HepG2 (cell line): ENCODE measurements around the gene ZDHHC16. TPM values are rescaled to one million over a fixed set of nuclear protein-coding genes. Genes with fewer than 3 reads are reported as not detected.

Experiments used
- HOXA5 ChIP-seq: sonication (generic); formaldehyde crosslinking; IDR thresholded peaks from 2 replicates; pipeline ENCODE4 v1.4.0; 2020; ENCODE audit warnings: missing genetic modification reagents
- KDM2A ChIP-seq: sonication (generic); formaldehyde crosslinking; IDR thresholded peaks from 2 replicates; pipeline ENCODE4 v1.4.0; 2020; ENCODE audit warnings: low read depth, missing genetic modification reagents, borderline replicate concordance
- MAF1 ChIP-seq: sonication (generic); formaldehyde crosslinking; IDR thresholded peaks from 2 replicates; pipeline ENCODE4 v1.5.0; 2020; ENCODE audit warnings: missing genetic modification reagents, borderline replicate concordance
- PHF8 ChIP-seq: sonication (generic); formaldehyde crosslinking; IDR thresholded peaks from 2 replicates; pipeline ENCODE4 v1.5.0; 2020; ENCODE audit warnings: missing genetic modification reagents
- SIN3B ChIP-seq: fragments of 150-350 bp; IDR thresholded peaks from 2 replicates; pipeline ENCODE4 v1.6.1; 2014; ENCODE audit warnings: low read length
- SMAD3 ChIP-seq: sonication (generic); formaldehyde crosslinking; IDR thresholded peaks from 2 replicates; pipeline ENCODE4 v1.4.0; 2020; ENCODE audit warnings: missing genetic modification reagents
- SMARCC2 ChIP-seq: fragments of 450-650 bp; IDR thresholded peaks from 2 replicates; pipeline ENCODE4 v1.6.1; 2017; ENCODE audit warnings: antibody characterized with exemption, mild to moderate bottlenecking
- THAP11 ChIP-seq: IDR thresholded peaks from 2 replicates; pipeline ENCODE4 v1.6.1; 2016; ENCODE audit warnings: missing biosample characterization, missing genetic modification reagents
- THRA ChIP-seq: sonication (generic); formaldehyde crosslinking; IDR thresholded peaks from 2 replicates; pipeline ENCODE4 v1.4.0; 2020; ENCODE audit warnings: missing genetic modification reagents, borderline replicate concordance
- U2AF1 ChIP-seq: fragments of 200-400 bp; formaldehyde crosslinking; optimal IDR thresholded peaks from 2 replicates; pipeline ENCODE3; 2017; ENCODE audit warnings: mild to moderate bottlenecking, low read depth, low read length
- ZBTB8A ChIP-seq: sonication (generic); formaldehyde crosslinking; IDR thresholded peaks from 2 replicates; pipeline ENCODE4 v1.4.0; 2020; ENCODE audit warnings: mild to moderate bottlenecking, low read depth, missing genetic modification reagents, borderline replicate concordance
- ZFP36L2 ChIP-seq: sonication (generic); formaldehyde crosslinking; IDR thresholded peaks from 2 replicates; pipeline ENCODE4 v1.4.0; 2020; ENCODE audit warnings: missing genetic modification reagents
- ZFP41 ChIP-seq: sonication (generic); formaldehyde crosslinking; IDR thresholded peaks from 2 replicates; pipeline ENCODE4 v1.4.0; 2020; ENCODE audit warnings: mild to moderate bottlenecking, missing genetic modification reagents, borderline replicate concordance
- ZKSCAN5 ChIP-seq: sonication (generic); formaldehyde crosslinking; IDR thresholded peaks from 2 replicates; pipeline ENCODE4 v1.5.1; 2020; ENCODE audit warnings: mild to moderate bottlenecking, missing genetic modification reagents
- ZNF337 ChIP-seq: sonication (generic); formaldehyde crosslinking; IDR thresholded peaks from 2 replicates; pipeline ENCODE4 v1.5.1; 2020; ENCODE audit warnings: missing genetic modification reagents, low read depth, mild to moderate bottlenecking, borderline replicate concordance
- ZNF350 ChIP-seq: sonication (generic); formaldehyde crosslinking; IDR thresholded peaks from 2 replicates; pipeline ENCODE4 v1.4.0; 2020; ENCODE audit warnings: mild to moderate bottlenecking, low read depth, missing genetic modification reagents, borderline replicate concordance
- ZNF367 ChIP-seq: sonication (generic); formaldehyde crosslinking; IDR thresholded peaks from 2 replicates; pipeline ENCODE4 v1.4.0; 2020; ENCODE audit warnings: missing genetic modification reagents, borderline replicate concordance
- ZNF512B ChIP-seq: sonication (generic); formaldehyde crosslinking; IDR thresholded peaks from 2 replicates; pipeline ENCODE4 v1.5.1; 2020; ENCODE audit warnings: missing genetic modification reagents, mild to moderate bottlenecking, borderline replicate concordance
- ZNF550 ChIP-seq: sonication (generic); formaldehyde crosslinking; IDR thresholded peaks from 2 replicates; pipeline ENCODE4 v1.4.0; 2020; ENCODE audit warnings: mild to moderate bottlenecking, missing genetic modification reagents, borderline replicate concordance
- ZNF792 ChIP-seq: IDR thresholded peaks from 2 replicates; pipeline ENCODE4 v1.6.1; 2016
- ZSCAN31 ChIP-seq: sonication (generic); formaldehyde crosslinking; IDR thresholded peaks from 2 replicates; pipeline ENCODE4 v1.5.0; 2020; ENCODE audit warnings: low read depth, mild to moderate bottlenecking, missing genetic modification reagents
- polyA plus RNA-seq, 8 experiments: library from polyadenylated mRNA; depleted of rRNA in 3 of 8; stranded (reverse) in 7 of 8; unstranded in 1 of 8; fragments of >200 nt; fragmentation: Illumina TruSeq in 4 of 8; extraction: Trizol in 4 of 8; gene quantifications; 2 replicates each; pipeline versions ENCODE4 v1.2.1 to v1.2.3, GENCODE V29; 2011 to 2016; ENCODE audit warnings: low read depth in 4 of 8, missing spikeins in 1 of 8, mixed read lengths in 1 of 8; ENCODE audit not compliant: insufficient read depth in 1 of 8
- total RNA-seq, 5 experiments: library from RNA; depleted of rRNA; stranded (reverse); fragments of >200 nt; fragmentation: Illumina TruSeq; extraction: Trizol; gene quantifications; 2 replicates each; pipeline ENCODE4 v1.2.3, GENCODE V29; 2016; ENCODE audit warnings: low read depth in 1 of 5
- TF ChIP-seq, protein P1 (sequence below): IDR thresholded peaks from 2 replicates; pipeline ENCODE4 v1.6.1; 2012; ENCODE audit warnings: inconsistent platforms
- TF ChIP-seq, protein P2 (sequence below): sonication (generic); formaldehyde crosslinking; IDR thresholded peaks from 2 replicates; pipeline ENCODE4 v1.5.1; 2020; ENCODE audit warnings: missing genetic modification reagents, mild to moderate bottlenecking, borderline replicate concordance
- TF ChIP-seq, protein P3 (sequence below): sonication (generic); formaldehyde crosslinking; IDR thresholded peaks from 2 replicates; pipeline ENCODE4 v1.4.0; 2020; ENCODE audit warnings: missing genetic modification reagents

The ZDHHC16 gene
- total and polyA plus RNA-seq, 2 of the 13 experiments (the other 11 are each of a cell fraction or from before 2014, with no cell fraction given), result 40.8 to 41.8 TPM

GRCh38 chr10:97425964-97426775 is 19.8 kb upstream of the ZDHHC16 start, which contains the start of gene PGAM1 (continued):
- TF ChIP-seq ZFP41 (CRISPR knock-in tag) (no peak), ZBTB8A (no peak), SMARCC2 (no peak), THRA (CRISPR knock-in tag) (peak; percentile 14; the same call in 1 of the 2 replicates), SMAD3 (CRISPR knock-in tag) (no peak), KDM2A (CRISPR knock-in tag) (peak; percentile 85), SIN3B (no peak), ZNF337 (peak; percentile 46; the same call in 1 of the 2 replicates), ZNF350 (CRISPR knock-in tag) (no peak), U2AF1 (no peak), ZNF512B (CRISPR knock-in tag) (no peak), PHF8 (CRISPR knock-in tag) (peak; percentile 74), ZFP36L2 (no peak), ZKSCAN5 (no peak), ZNF792 (CRISPR knock-in tag) (peak; percentile 69; the same call in 1 of the 2 replicates), ZNF550 (no peak), ZNF367 (CRISPR knock-in tag) (no peak), THAP11 (CRISPR knock-in tag) (peak; percentile 89), ZSCAN31 (CRISPR knock-in tag) (no peak), MAF1 (no peak), HOXA5 (peak; percentile 57)
- TF ChIP-seq, protein P1, sequence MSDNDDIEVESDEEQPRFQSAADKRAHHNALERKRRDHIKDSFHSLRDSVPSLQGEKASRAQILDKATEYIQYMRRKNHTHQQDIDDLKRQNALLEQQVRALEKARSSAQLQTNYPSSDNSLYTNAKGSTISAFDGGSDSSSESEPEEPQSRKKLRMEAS, result peak; percentile 61; the same call in 1 of the 2 replicates
- TF ChIP-seq, protein P2, sequence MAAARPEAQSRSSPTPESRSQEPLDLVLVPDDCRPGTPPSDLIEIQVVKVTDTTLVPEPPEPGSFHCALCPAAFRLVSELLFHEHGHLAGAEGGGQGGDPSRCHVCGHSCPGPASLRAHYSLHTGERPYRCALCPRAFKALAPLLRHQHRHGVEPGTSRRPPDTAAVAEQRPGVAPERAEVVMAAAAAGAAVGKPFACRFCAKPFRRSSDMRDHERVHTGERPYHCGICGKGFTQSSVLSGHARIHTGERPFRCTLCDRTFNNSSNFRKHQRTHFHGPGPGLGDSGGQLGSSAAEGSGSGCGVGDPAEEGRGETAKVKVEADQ (CRISPR knock-in tag), result no peak
- TF ChIP-seq, protein P3, sequence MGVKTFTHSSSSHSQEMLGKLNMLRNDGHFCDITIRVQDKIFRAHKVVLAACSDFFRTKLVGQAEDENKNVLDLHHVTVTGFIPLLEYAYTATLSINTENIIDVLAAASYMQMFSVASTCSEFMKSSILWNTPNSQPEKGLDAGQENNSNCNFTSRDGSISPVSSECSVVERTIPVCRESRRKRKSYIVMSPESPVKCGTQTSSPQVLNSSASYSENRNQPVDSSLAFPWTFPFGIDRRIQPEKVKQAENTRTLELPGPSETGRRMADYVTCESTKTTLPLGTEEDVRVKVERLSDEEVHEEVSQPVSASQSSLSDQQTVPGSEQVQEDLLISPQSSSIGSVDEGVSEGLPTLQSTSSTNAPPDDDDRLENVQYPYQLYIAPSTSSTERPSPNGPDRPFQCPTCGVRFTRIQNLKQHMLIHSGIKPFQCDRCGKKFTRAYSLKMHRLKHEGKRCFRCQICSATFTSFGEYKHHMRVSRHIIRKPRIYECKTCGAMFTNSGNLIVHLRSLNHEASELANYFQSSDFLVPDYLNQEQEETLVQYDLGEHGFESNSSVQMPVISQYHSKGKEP (CRISPR knock-in tag), result no peak
